ENCODE results near the gene EPN3.

DNA sequence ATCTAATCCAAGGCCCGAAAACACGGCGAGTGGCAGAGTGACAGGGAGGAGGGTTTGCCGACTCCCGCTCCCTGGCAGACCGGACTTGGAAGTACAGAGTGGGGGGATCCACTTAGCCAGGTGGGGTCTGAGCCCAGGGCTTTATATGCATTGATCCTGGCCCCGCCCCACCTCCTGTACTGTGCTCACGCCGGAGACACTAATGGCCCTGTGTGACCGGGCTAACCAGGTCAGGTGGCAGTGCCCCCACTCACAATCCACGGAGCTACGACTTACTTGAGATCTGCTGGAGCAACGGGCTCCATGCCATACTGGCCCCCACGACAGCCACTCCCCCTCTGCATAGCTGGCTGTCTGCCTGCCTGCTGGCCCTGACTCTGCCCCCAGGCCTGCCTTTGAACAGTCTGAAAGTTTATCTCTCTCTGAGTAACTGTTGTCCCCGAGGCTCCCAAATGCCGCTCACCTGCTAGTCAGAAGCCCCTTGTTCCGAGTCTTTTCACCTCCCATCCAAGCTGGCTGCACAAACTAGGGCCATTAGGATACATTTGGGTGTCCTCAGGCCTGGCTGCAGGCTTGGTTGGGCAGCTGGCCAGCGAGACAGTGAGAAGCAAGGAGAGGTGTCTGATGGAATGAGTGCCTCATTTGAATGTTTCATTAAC is 56.0 kb downstream of the EPN3 start:
- TF ChIP-seq CTCF (IDR thresholded peaks at IDR 0.05): no peak
- no peak for TF ChIP-seq EZH2 (IDR thresholded peaks at IDR 0.05; ENCODE audit: borderline replicate concordance, insufficient read depth, low read depth, low read length, poor library complexity, severe bottlenecking)

Data from B cell (primary cell).